ENCODE measurements around the gene GTF2H1. TPM values are rescaled to one million over a fixed set of nuclear protein-coding genes. Genes with fewer than 3 reads are reported as not detected.

The GTF2H1 gene
- total RNA-seq, 1 donor from 2014 or later = 50.9 TPM

Small RNA genes within 50 kb of the gene (small RNA-seq; reads per million reads assigned to genes)
- gene MIR3159 (ENCODE audit: low replicate concordance) = 0.17 reads per million

Other genes with a start within 250 kb of the GTF2H1 start
- 15.8 TPM for gene SAAL1, start 216.5 kb upstream of the GTF2H1 start, total RNA-seq
- gene MRGPRX3, start 190.0 kb upstream of the GTF2H1 start, total RNA-seq = not detected
- not detected for gene MRGPRX4, start 149.7 kb upstream of the GTF2H1 start, total RNA-seq
- gene SAA4, start 85.8 kb upstream of the GTF2H1 start, total RNA-seq = not detected
- gene SAA2, start 73.9 kb upstream of the GTF2H1 start, total RNA-seq = 0.69 TPM
- not detected for gene SAA1, start 56.3 kb upstream of the GTF2H1 start, total RNA-seq
- 32.8 TPM for gene HPS5, start 427 bp upstream of the GTF2H1 start, total RNA-seq
- 321 TPM for gene LDHA, start 72.0 kb downstream of the GTF2H1 start, total RNA-seq
- gene LDHC, start 89.8 kb downstream of the GTF2H1 start, total RNA-seq = not detected
- not detected for gene LDHAL6A, start 133.3 kb downstream of the GTF2H1 start, total RNA-seq
- 54.5 TPM for gene TSG101, start 204.4 kb downstream of the GTF2H1 start, total RNA-seq